Measurements from ENCODE around the gene MELTF. TPM values are rescaled to one million over a fixed set of nuclear protein-coding genes. Genes with fewer than 3 reads are reported as not detected.

MELTF gene
- total RNA-seq, 1 donor from 2014 or later: 5.2 TPM

DNA sequence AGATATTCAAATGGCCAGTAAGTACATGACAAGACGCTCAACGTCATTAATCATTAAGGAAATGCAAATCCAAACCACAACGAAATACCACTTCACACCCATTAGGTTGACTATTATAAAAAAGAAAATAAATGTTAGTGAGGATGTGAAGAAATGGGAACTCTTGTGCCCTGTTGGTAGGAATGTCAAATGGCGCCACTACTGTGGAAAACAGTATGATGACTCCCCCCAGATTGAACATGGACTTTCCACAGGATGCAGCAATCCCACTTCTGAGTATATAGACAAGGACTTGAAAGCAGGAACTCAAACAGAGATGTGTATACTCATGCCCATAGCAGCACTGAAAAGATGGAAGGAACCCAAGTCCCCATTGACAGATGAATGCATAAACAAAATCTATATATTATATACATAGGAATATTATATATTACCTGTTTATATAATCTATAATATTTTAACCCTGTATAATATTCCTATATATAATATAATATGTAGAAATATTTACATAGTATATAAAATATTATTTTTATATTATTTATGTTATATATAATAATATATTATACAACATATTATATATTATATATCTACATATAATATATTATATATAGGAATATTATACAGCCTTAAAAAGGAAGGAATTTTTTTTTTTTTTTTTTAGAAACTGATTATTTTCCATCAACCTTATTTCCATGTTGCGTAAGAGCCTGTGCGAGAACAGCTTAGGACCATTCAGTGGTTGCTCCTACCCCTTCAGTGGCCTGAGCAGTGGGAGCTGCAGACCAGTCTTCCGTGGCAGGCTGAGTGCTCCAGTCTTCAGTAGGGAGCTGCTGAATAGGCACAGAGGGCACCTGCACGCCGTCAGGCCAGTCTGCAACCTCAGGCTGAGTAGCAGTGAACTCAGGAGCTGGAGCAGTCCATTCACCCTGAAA is 43.4 kb downstream of the MELTF start:
- Mint-ChIP-seq H3K27ac (ENCODE audit: unreplicated experiment) (no peak overlapping the region), H3K9me3 (ENCODE audit: low read depth) (peaks cover 7% of the 10 kb centered on the region), H3K4me1 (ENCODE audit: low read depth) (no peaks in the 10 kb centered on the region), H3K36me3 (ENCODE audit: low read depth) (peaks cover 4% of the 10 kb centered on the region), H3K27me3 (ENCODE audit: low read depth) (peaks cover 8% of the 10 kb centered on the region), H3K4me3 (ENCODE audit: unreplicated experiment) (no peak overlapping the region)
- TF ChIP-seq, protein P1, sequence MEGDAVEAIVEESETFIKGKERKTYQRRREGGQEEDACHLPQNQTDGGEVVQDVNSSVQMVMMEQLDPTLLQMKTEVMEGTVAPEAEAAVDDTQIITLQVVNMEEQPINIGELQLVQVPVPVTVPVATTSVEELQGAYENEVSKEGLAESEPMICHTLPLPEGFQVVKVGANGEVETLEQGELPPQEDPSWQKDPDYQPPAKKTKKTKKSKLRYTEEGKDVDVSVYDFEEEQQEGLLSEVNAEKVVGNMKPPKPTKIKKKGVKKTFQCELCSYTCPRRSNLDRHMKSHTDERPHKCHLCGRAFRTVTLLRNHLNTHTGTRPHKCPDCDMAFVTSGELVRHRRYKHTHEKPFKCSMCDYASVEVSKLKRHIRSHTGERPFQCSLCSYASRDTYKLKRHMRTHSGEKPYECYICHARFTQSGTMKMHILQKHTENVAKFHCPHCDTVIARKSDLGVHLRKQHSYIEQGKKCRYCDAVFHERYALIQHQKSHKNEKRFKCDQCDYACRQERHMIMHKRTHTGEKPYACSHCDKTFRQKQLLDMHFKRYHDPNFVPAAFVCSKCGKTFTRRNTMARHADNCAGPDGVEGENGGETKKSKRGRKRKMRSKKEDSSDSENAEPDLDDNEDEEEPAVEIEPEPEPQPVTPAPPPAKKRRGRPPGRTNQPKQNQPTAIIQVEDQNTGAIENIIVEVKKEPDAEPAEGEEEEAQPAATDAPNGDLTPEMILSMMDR (IDR thresholded peaks at IDR 0.05): peak; percentile 49
- peak; percentile 43 for DNase-seq (ENCODE audit: low spot score)

DNA sequence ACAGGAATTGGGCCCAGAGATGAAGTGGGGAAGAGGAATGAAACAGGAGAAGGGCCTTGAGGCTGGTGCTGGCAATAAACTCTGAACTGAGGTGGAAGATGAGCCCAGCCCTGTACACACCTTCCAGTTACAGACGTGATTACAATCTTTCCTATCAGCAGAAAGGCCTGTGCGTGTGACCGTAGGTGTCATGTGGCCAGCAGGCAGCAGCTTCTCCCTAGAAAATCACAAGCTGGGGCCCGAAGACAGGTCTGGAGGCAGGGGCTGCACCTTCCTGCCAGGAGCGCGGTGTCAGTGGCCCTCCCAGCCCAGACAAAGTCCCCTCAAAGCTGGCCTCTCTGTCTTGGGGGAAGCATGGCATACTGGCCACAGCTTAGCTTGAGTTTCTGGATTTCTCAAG is 44.3 kb downstream of the MELTF start:
- peaks cover 4% of the 10 kb centered on the region for H3K36me3 Mint-ChIP-seq (ENCODE audit: low read depth)
- TF ChIP-seq, protein P1 (IDR thresholded peaks at IDR 0.05): no peak
- H3K9me3 Mint-ChIP-seq (ENCODE audit: low read depth): peaks cover 7% of the 10 kb centered on the region
- H3K27ac Mint-ChIP-seq (ENCODE audit: unreplicated experiment): no peak overlapping the region
- peak; percentile 59 for DNase-seq (ENCODE audit: low spot score)
- no peaks in the 10 kb centered on the region for H3K4me1 Mint-ChIP-seq (ENCODE audit: low read depth)
- H3K4me3 Mint-ChIP-seq (ENCODE audit: unreplicated experiment): no peak overlapping the region
- peaks cover 8% of the 10 kb centered on the region for H3K27me3 Mint-ChIP-seq (ENCODE audit: low read depth)

GRCh38 chr3:196983186-196983585 is 46.4 kb downstream of the MELTF start:
- no peak overlapping the region for H3K27ac Mint-ChIP-seq (ENCODE audit: unreplicated experiment)
- H3K4me3 Mint-ChIP-seq (ENCODE audit: unreplicated experiment): no peak overlapping the region
- peaks cover 8% of the 10 kb centered on the region for H3K27me3 Mint-ChIP-seq (ENCODE audit: low read depth)
- no peak for DNase-seq (ENCODE audit: low spot score)
- peaks cover 4% of the 10 kb centered on the region for H3K36me3 Mint-ChIP-seq (ENCODE audit: low read depth)
- H3K9me3 Mint-ChIP-seq (ENCODE audit: low read depth): peaks cover 7% of the 10 kb centered on the region
- peaks cover 2% of the 10 kb centered on the region for H3K4me1 Mint-ChIP-seq (ENCODE audit: low read depth)
- TF ChIP-seq, protein P1 (IDR thresholded peaks at IDR 0.05): no peak

DNA sequence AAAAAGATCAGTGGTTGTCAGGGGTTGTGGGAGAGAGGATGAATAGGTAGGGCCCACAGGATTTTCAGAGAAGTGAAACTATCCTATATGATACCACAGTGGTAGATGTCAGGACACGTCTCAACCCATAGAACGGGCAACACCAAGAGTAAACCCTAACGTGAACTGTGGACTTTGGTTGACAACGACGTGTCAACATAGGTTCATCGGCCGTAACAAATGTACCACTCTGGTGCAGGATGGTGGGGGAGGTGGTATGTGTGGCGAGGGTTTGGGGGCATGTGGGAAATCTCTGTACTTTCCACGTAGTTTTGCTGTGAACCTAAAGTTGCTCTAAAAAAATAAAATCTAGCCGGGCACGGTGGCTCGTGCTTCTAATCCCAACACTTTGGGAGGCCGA is 48.0 kb downstream of the MELTF start:
- H3K36me3 Mint-ChIP-seq (ENCODE audit: low read depth): peaks cover 4% of the 10 kb centered on the region
- H3K9me3 Mint-ChIP-seq (ENCODE audit: low read depth): peaks cover 7% of the 10 kb centered on the region
- no peak overlapping the region for H3K4me3 Mint-ChIP-seq (ENCODE audit: unreplicated experiment)
- H3K27me3 Mint-ChIP-seq (ENCODE audit: low read depth): peaks cover 4% of the 10 kb centered on the region
- H3K27ac Mint-ChIP-seq (ENCODE audit: unreplicated experiment): no peak overlapping the region
- TF ChIP-seq, protein P1 (IDR thresholded peaks at IDR 0.05): no peak
- no peak for DNase-seq (ENCODE audit: low spot score)
- H3K4me1 Mint-ChIP-seq (ENCODE audit: low read depth): peaks cover 2% of the 10 kb centered on the region

DNA sequence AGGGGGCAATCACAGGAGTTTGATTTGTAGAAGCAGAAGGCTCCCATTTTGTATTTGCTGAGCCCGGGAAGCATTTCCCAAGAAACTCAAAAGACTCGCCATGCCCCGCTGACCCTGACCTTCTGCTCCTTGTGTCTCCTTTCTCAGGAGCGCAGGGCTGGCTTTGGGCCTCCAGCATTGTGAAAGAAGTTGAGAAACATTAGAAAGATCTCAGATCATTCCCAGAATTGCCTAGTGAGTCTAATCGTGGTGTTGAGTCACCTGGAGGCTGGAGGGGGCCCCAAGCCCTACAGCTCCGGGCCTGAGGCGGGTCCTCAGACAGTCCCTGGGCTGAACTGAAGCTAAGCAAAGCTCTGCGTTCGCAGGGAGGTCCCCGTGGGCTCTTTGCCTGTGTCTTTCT is 50.1 kb downstream of the MELTF start:
- DNase-seq (ENCODE audit: low spot score): no peak
- H3K4me1 Mint-ChIP-seq (ENCODE audit: low read depth): peaks cover 2% of the 10 kb centered on the region
- H3K36me3 Mint-ChIP-seq (ENCODE audit: low read depth): peaks cover 6% of the 10 kb centered on the region
- no peak overlapping the region for H3K4me3 Mint-ChIP-seq (ENCODE audit: unreplicated experiment)
- peaks cover 7% of the 10 kb centered on the region for H3K9me3 Mint-ChIP-seq (ENCODE audit: low read depth)
- TF ChIP-seq, protein P1 (IDR thresholded peaks at IDR 0.05): no peak
- peaks cover 4% of the 10 kb centered on the region for H3K27me3 Mint-ChIP-seq (ENCODE audit: low read depth)
- H3K27ac Mint-ChIP-seq (ENCODE audit: unreplicated experiment): no peak overlapping the region
